GM18868 (cell line): Measurements from ENCODE around the gene DYNC1I1.

Source experiments
- ATAC-seq: cut with Tn5 transposase; IDR thresholded peaks from one replicate; pipeline ENCODE4 v1.9.1; 2021; ENCODE audit warnings: mild to moderate bottlenecking, moderate library complexity; ENCODE audit not compliant: unreplicated experiment

The DYNC1I1 gene

GRCh38 chr7:95847061-95847460, 74.7 kb downstream of the DYNC1I1 start:
- no peak for ATAC-seq

- no peak for ATAC-seq
These were observed 87.1 kb downstream of the DYNC1I1 start for GRCh38 chr7:95859429-95859828.

DNA sequence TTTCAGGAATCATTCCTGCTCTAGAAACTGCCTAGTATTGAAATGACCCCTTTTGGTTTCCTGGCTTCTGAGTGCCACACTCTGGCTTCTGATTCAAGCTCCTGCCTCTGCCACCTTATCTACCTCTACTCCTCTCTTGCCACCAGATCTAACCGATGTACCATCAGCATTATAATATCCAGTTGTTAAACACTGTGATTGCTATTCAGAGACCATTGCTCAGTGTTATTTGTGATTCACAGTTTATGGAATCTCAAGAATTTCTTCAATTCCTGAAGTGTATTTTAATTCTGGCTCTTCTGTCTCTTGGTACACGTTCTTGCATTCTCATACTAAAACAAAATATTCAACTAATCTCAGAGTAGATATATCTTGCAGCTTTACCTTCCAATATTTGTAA, 88.7 kb downstream of the DYNC1I1 start:
- no peak for ATAC-seq

DNA sequence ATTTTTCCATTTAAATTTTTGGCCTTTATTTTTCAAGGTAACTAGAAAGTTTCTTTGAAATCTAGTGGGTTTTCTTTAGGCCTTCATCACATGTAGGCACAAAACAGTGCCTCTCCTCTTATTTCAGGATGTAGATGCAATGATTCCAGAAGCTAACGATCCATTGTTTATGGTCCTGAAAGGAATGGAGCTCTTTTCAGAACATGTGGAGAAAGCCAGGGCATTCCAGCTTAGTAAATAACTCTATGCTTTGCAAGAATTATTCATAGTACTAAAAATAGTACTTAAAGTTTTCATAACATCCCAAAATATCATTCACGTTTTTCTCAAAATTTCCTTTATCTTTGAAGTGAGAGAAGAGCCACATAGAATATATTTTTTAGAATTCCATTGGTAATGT, 91.3 kb downstream of the DYNC1I1 start:
- no peak for ATAC-seq

- ATAC-seq, result no peak
These were observed 93.5 kb downstream of the DYNC1I1 start for GRCh38 chr7:95865716-95866371.

- peak; percentile 95 for ATAC-seq
These were observed 95.0 kb downstream of the DYNC1I1 start for GRCh38 chr7:95867309-95867708.

GRCh38 chr7:95871075-95871848, 98.9 kb downstream of the DYNC1I1 start:
- ATAC-seq, result peak; percentile 50

DNA sequence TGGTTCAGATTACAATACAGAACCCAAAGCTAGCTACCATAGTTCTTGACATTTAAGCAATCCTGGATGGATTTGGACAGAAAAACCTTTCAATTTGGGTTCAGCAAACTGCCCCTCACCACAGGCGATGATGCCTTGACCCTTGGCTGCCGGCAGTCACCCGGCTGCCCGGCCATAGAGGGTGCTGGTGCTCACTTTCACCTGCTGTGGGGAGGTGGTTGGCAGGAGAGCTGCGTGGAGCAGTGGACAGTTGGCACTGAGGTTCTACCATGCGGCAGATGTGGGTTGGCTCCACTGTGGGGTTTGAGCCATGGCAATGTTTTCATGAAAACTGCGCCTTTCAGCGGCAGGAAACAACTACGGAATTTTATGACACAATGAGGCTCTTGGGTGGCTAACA, 99.5 kb downstream of the DYNC1I1 start:
- no peak for ATAC-seq

- no peak for ATAC-seq
These were observed 101.8 kb downstream of the DYNC1I1 start for GRCh38 chr7:95874129-95874528.

DNA sequence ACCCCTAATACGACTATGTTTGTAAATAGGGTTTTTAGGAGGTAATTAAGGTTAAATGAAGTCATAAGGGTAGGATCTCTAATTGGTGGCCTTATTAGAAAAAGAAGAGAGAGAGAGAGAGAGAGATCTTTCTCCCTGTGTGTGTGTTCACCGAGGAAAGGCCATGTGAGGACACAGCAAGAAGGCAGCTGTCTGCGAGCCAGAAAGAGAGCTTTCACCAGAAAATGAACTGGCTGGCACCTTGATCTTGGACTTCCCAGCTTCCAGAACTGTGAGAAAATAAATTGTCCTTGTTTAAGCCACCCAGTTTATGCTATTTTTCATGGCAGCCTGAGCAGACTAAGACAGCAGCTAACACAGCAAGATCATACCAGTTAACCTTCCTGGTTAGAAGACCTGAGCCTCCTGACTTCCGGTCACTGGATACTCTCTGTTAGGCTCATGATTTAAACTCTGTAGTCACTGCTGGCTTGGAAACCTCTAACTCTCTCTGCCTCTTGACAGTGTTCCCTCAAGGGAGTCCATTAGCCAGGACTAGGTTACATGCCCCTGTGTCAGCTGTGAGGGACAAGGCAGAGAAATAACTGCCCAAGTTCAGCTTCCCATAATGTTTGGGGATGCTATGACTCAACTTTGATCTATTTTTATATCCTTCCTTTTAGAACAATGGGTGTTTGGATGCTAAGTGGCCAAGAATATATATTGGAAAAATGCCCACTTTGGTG, 102.3 kb downstream of the DYNC1I1 start:
- no peak for ATAC-seq

GRCh38 chr7:95875519-95875918, 103.2 kb downstream of the DYNC1I1 start:
- no peak for ATAC-seq

GRCh38 chr7:95878677-95879076, 106.3 kb downstream of the DYNC1I1 start:
- no peak for ATAC-seq

- no peak for ATAC-seq
These were observed 109.2 kb downstream of the DYNC1I1 start for GRCh38 chr7:95881597-95881996.

DNA sequence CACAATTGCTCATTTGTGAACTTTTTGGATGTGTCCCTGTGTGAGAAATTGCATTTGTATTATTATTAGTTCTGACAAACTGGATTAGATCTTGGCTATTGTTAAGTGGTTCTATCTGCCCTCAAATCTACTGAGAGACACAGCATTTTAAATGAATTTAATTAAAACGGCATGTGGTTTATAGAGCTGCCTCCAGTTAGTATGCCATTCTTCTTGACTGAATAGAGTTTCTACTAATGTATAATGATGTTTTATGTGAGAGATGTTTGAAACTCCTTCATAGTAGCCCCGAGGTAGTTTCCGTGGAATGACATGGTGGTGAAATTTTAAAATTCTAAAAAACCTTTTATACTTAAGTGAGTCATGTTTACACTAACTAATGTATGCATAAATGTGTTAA, 110.9 kb downstream of the DYNC1I1 start:
- no peak for ATAC-seq

- peak; percentile 55 for ATAC-seq
These were observed 114.2 kb downstream of the DYNC1I1 start for GRCh38 chr7:95886501-95887090.

GRCh38 chr7:95893484-95893883, 121.1 kb downstream of the DYNC1I1 start:
- no peak for ATAC-seq

DNA sequence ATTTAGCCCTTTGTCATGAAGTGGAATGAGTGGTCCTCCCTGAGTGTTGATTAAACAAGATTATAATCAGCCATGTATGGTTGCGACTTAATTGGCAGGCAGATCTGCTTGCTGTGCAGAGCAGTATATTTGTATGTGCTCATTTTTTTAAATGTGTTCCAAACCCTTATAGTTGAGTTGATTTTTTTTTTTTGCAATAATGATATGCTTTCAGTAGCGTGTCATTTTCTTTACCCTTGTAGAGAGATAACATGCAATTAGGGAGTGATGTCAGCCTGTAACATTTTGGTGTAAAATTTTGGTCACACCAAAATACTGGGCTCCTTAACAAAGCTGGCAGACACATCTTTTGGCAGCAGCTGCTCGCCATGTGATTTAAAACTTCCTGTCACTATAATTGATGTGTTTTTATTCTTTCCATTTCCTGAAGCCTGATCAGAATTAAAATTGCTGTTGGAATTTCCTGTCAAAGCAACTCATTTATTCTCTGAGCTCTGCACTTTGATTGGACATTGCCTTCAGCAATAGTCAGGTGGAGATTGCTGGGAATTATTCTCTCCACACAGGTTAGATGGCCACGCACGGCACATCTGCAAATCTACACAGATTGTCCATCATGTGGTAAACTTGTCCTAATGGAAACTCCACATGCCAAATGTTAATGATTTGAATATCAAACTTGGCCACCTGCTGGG, 125.3 kb downstream of the DYNC1I1 start:
- ATAC-seq, result no peak

GRCh38 chr7:95899919-95900513, 127.7 kb downstream of the DYNC1I1 start:
- ATAC-seq, result no peak

DNA sequence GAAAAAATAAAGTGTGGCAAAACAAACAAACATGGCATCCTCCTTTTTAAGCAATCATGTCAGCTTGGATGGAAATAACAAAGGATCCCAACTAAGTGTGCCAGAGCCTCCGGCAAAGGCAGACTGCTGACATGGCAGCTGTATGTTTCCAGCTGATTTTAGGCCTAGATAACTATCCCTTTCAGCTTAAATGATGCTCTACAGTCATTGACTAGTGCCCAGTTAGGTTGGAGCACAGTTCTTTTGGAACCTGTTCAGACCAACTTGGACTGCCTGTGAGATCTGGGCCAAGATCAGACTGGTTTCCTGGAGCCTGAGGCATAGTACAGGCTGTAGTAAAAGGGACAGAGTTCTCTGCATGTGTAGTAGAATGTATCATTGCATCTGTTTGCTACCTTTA, 128.7 kb downstream of the DYNC1I1 start:
- no peak for ATAC-seq

GRCh38 chr7:95904099-95904498, 131.7 kb downstream of the DYNC1I1 start:
- no peak for ATAC-seq

DNA sequence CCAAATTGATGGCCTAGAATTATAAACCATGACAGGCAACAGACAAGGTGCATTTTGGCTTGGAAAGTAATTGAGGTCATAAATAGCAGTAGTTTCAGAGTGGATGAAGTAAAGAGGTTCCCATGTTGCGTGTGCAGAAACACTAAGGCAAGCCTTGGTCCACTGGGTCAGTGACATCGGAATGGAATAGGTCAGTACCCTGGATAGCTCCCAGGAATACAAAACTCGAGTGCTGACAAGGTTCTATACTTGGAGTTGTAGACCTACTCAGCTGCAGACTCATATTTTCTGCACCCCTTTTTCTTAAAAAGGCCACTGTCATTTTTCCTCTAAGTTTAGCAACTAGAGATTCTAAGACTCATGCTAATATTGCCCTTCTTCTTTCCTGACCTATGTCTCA, 132.8 kb downstream of the DYNC1I1 start:
- no peak for ATAC-seq
